Activated naive CD8-positive, alpha-beta T cell treated with anti-CD3 and anti-CD28 coated beads, Interleukin-2, amount 50 U/mL, for 24 hours (primary cell): ENCODE measurements around the gene KBTBD8.
A peak's percentile ranks its signal among the peaks of the same experiment; 100 is the strongest.

Experiments
- ATAC-seq: fragments of 150-1000 bp; cut with Tn5 transposase; one replicate; pipeline ENCODE4 v1.10.0; 2021
- DNase-seq: peaks from one replicate; pipeline ENCODE4 v3.0.0; 2021
- H3K27ac Mint-ChIP-seq: one replicate; pipeline ENCODE4 v1.8.0; 2021; ENCODE audit warnings: mild to moderate bottlenecking, mixed read lengths
- H3K27me3 Mint-ChIP-seq: one replicate; pipeline ENCODE4 v1.8.0; 2021; ENCODE audit warnings: mixed read lengths
- H3K36me3 Mint-ChIP-seq: one replicate; pipeline ENCODE4 v1.8.0; 2021; ENCODE audit warnings: low read depth, mixed read lengths
- H3K4me1 Mint-ChIP-seq: one replicate; pipeline ENCODE4 v1.8.0; 2021; ENCODE audit warnings: mixed read lengths
- H3K4me3 Mint-ChIP-seq: one replicate; pipeline ENCODE4 v1.8.0; 2021; ENCODE audit warnings: mild to moderate bottlenecking, moderate library complexity, mixed read lengths
- H3K9me3 Mint-ChIP-seq: one replicate; pipeline ENCODE4 v1.8.0; 2021; ENCODE audit warnings: mixed read lengths

The KBTBD8 gene

GRCh38 chr3:67011414-67012131 is 13.5 kb downstream of the KBTBD8 start:
- no peaks in the 10 kb centered on the region for H3K9me3 Mint-ChIP-seq
- H3K36me3 Mint-ChIP-seq: peaks cover 51% of the 10 kb centered on the region
- ATAC-seq (no peak), DNase-seq (no peak)
- peaks cover 11% of the 10 kb centered on the region for H3K4me1 Mint-ChIP-seq
- no peak overlapping the region for H3K27ac Mint-ChIP-seq
- no peaks in the 10 kb centered on the region for H3K27me3 Mint-ChIP-seq
- H3K4me3 Mint-ChIP-seq: no peak overlapping the region

GRCh38 chr3:67012564-67012963 is 14.5 kb downstream of the KBTBD8 start:
- no peak overlapping the region for H3K4me3 Mint-ChIP-seq
- H3K36me3 Mint-ChIP-seq: peaks cover 48% of the 10 kb centered on the region
- no peak for DNase-seq
- ATAC-seq: no peak
- H3K27me3 Mint-ChIP-seq: no peaks in the 10 kb centered on the region
- no peaks in the 10 kb centered on the region for H3K9me3 Mint-ChIP-seq
- H3K27ac Mint-ChIP-seq: no peak overlapping the region
- peaks cover 18% of the 10 kb centered on the region for H3K4me1 Mint-ChIP-seq

- Mint-ChIP-seq H3K4me3 (peak overlapping the region; percentile 8), H3K36me3 (peaks cover 17% of the 10 kb centered on the region), H3K9me3 (no peaks in the 10 kb centered on the region), H3K27me3 (no peaks in the 10 kb centered on the region), H3K27ac (peak overlapping the region; percentile 13), H3K4me1 (peaks cover 27% of the 10 kb centered on the region)
- no peak for DNase-seq
- ATAC-seq: no peak
Measured at GRCh38 chr3:67015702-67016484, 17.8 kb downstream of the KBTBD8 start.

GRCh38 chr3:67016522-67017080 is 18.5 kb downstream of the KBTBD8 start:
- no peaks in the 10 kb centered on the region for H3K27me3 Mint-ChIP-seq
- peaks cover 27% of the 10 kb centered on the region for H3K4me1 Mint-ChIP-seq
- H3K27ac Mint-ChIP-seq: peak overlapping the region; percentile 13
- H3K9me3 Mint-ChIP-seq: no peaks in the 10 kb centered on the region
- ATAC-seq (no peak), DNase-seq (no peak)
- peak overlapping the region; percentile 8 for H3K4me3 Mint-ChIP-seq
- peaks cover 13% of the 10 kb centered on the region for H3K36me3 Mint-ChIP-seq

GRCh38 chr3:67017211-67017610 is 19.1 kb downstream of the KBTBD8 start:
- Mint-ChIP-seq H3K9me3 (no peaks in the 10 kb centered on the region), H3K4me3 (no peak overlapping the region), H3K27me3 (no peaks in the 10 kb centered on the region), H3K27ac (no peak overlapping the region), H3K36me3 (peaks cover 8% of the 10 kb centered on the region), H3K4me1 (peaks cover 27% of the 10 kb centered on the region)
- no peak for DNase-seq
- ATAC-seq: peak; percentile 52

- Mint-ChIP-seq H3K4me3 (no peak overlapping the region), H3K36me3 (peaks cover 4% of the 10 kb centered on the region), H3K9me3 (no peaks in the 10 kb centered on the region), H3K27ac (peak overlapping the region; percentile 53), H3K4me1 (peaks cover 27% of the 10 kb centered on the region), H3K27me3 (no peaks in the 10 kb centered on the region)
- DNase-seq (no peak), ATAC-seq (no peak)
Measured at GRCh38 chr3:67018105-67018788, 20.1 kb downstream of the KBTBD8 start.

- DNase-seq (no peak), ATAC-seq (peak; percentile 80)
- H3K4me3 Mint-ChIP-seq: no peak overlapping the region
- no peaks in the 10 kb centered on the region for H3K27me3 Mint-ChIP-seq
- H3K4me1 Mint-ChIP-seq: peaks cover 27% of the 10 kb centered on the region
- peaks cover 2% of the 10 kb centered on the region for H3K36me3 Mint-ChIP-seq
- H3K9me3 Mint-ChIP-seq: no peaks in the 10 kb centered on the region
- H3K27ac Mint-ChIP-seq: no peak overlapping the region
Measured at GRCh38 chr3:67018789-67019526, 20.9 kb downstream of the KBTBD8 start.

GRCh38 chr3:67028001-67028784 is 30.1 kb downstream of the KBTBD8 start:
- Mint-ChIP-seq H3K27ac (no peak overlapping the region), H3K27me3 (no peaks in the 10 kb centered on the region), H3K4me3 (no peak overlapping the region), H3K9me3 (peaks cover 6% of the 10 kb centered on the region), H3K4me1 (peaks cover 15% of the 10 kb centered on the region), H3K36me3 (no peaks in the 10 kb centered on the region)
- DNase-seq (no peak), ATAC-seq (peak; percentile 43)

GRCh38 chr3:67030785-67031740 is 33.0 kb downstream of the KBTBD8 start:
- ATAC-seq: no peak
- no peak overlapping the region for H3K4me3 Mint-ChIP-seq
- H3K4me1 Mint-ChIP-seq: peaks cover 15% of the 10 kb centered on the region
- H3K27ac Mint-ChIP-seq: no peak overlapping the region
- H3K27me3 Mint-ChIP-seq: no peaks in the 10 kb centered on the region
- peaks cover 6% of the 10 kb centered on the region for H3K9me3 Mint-ChIP-seq
- H3K36me3 Mint-ChIP-seq: no peaks in the 10 kb centered on the region
- DNase-seq: no peak

- Mint-ChIP-seq H3K4me1 (peaks cover 15% of the 10 kb centered on the region), H3K4me3 (no peak overlapping the region), H3K27me3 (no peaks in the 10 kb centered on the region), H3K27ac (no peak overlapping the region), H3K9me3 (peaks cover 6% of the 10 kb centered on the region), H3K36me3 (no peaks in the 10 kb centered on the region)
- DNase-seq (no peak), ATAC-seq (no peak)
Measured at GRCh38 chr3:67031986-67032385, 33.9 kb downstream of the KBTBD8 start.

- DNase-seq: no peak
- Mint-ChIP-seq H3K27me3 (no peaks in the 10 kb centered on the region), H3K36me3 (no peaks in the 10 kb centered on the region), H3K4me1 (peaks cover 12% of the 10 kb centered on the region), H3K9me3 (peaks cover 6% of the 10 kb centered on the region), H3K4me3 (no peak overlapping the region), H3K27ac (no peak overlapping the region)
- no peak for ATAC-seq
Measured at GRCh38 chr3:67033079-67033478, 35.0 kb downstream of the KBTBD8 start.

GRCh38 chr3:67034371-67034770 is 36.3 kb downstream of the KBTBD8 start:
- H3K27ac Mint-ChIP-seq: no peak overlapping the region
- H3K4me1 Mint-ChIP-seq: peaks cover 6% of the 10 kb centered on the region
- DNase-seq (no peak), ATAC-seq (no peak)
- H3K4me3 Mint-ChIP-seq: no peak overlapping the region
- H3K36me3 Mint-ChIP-seq: no peaks in the 10 kb centered on the region
- peaks cover 6% of the 10 kb centered on the region for H3K9me3 Mint-ChIP-seq
- H3K27me3 Mint-ChIP-seq: no peaks in the 10 kb centered on the region

- DNase-seq: no peak
- no peak for ATAC-seq
- Mint-ChIP-seq H3K4me3 (no peak overlapping the region), H3K36me3 (no peaks in the 10 kb centered on the region), H3K27me3 (no peaks in the 10 kb centered on the region), H3K27ac (no peak overlapping the region), H3K4me1 (no peaks in the 10 kb centered on the region), H3K9me3 (no peaks in the 10 kb centered on the region)
Measured at GRCh38 chr3:67037615-67038014, 39.5 kb downstream of the KBTBD8 start.
